Panc1 (cell line): ENCODE measurements around the gene FIGN.

ENCODE experiments used
- POLR2AphosphoS5 ChIP-seq: IDR thresholded peaks from 2 replicates; pipeline ENCODE4 v1.6.1; 2012; ENCODE audit warnings: mild to moderate bottlenecking, low read depth, low read length, moderate library complexity
- SIN3A ChIP-seq: IDR thresholded peaks from 2 replicates; pipeline ENCODE4 v1.6.1; 2012; ENCODE audit warnings: low read depth, mild to moderate bottlenecking, low read length, moderate library complexity, borderline replicate concordance; ENCODE audit not compliant: insufficient read depth
- TCF7L2 ChIP-seq: IDR thresholded peaks from 2 replicates; pipeline ENCODE4 v1.6.1; 2011; ENCODE audit warnings: mild to moderate bottlenecking, low read depth, low read length, inconsistent platforms
- TF ChIP-seq, protein P1 (sequence below), 2 experiments: IDR thresholded peaks; 2 replicates each; pipeline ENCODE4 v1.6.1; 2011 to 2012; ENCODE audit warnings: low read depth in 2 of 2, control low read depth in 1 of 2, low read length in 1 of 2, mild to moderate bottlenecking in 1 of 2, moderate library complexity in 1 of 2; ENCODE audit not compliant: insufficient read depth in 1 of 2
- TF ChIP-seq, protein P2 (sequence below): fragments of 450-650 bp; IDR thresholded peaks from 2 replicates; pipeline ENCODE4 v1.5.1; 2017; ENCODE audit warnings: mild to moderate bottlenecking

DNA sequence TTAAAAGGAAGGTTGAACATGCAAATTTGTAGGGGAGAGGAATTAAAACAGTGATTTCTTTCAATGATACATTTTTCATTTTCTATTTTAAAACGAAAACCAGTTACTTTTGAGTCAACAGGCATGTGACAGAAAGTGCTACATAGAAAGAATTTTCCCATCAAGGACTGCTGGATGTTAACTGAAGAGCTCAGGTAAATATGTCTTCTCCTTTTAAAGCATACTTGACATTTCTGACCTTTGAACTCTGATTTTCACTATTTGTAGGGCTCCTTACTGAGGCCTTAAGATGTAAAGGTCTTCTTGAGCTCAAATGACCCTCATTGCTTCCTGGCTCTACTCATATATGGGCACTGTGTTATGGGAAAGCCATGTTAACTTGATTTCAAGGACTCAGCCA is 32.4 kb downstream of the FIGN start:
- TF ChIP-seq, protein P1, sequence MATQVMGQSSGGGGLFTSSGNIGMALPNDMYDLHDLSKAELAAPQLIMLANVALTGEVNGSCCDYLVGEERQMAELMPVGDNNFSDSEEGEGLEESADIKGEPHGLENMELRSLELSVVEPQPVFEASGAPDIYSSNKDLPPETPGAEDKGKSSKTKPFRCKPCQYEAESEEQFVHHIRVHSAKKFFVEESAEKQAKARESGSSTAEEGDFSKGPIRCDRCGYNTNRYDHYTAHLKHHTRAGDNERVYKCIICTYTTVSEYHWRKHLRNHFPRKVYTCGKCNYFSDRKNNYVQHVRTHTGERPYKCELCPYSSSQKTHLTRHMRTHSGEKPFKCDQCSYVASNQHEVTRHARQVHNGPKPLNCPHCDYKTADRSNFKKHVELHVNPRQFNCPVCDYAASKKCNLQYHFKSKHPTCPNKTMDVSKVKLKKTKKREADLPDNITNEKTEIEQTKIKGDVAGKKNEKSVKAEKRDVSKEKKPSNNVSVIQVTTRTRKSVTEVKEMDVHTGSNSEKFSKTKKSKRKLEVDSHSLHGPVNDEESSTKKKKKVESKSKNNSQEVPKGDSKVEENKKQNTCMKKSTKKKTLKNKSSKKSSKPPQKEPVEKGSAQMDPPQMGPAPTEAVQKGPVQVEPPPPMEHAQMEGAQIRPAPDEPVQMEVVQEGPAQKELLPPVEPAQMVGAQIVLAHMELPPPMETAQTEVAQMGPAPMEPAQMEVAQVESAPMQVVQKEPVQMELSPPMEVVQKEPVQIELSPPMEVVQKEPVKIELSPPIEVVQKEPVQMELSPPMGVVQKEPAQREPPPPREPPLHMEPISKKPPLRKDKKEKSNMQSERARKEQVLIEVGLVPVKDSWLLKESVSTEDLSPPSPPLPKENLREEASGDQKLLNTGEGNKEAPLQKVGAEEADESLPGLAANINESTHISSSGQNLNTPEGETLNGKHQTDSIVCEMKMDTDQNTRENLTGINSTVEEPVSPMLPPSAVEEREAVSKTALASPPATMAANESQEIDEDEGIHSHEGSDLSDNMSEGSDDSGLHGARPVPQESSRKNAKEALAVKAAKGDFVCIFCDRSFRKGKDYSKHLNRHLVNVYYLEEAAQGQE (IDR thresholded peaks at IDR 0.05; ENCODE audit: insufficient read depth in 1 of 2, low read depth in 2 of 2, low read length in 1 of 2) = no peak
- TF ChIP-seq TCF7L2 = no peak
- TF ChIP-seq, protein P2, sequence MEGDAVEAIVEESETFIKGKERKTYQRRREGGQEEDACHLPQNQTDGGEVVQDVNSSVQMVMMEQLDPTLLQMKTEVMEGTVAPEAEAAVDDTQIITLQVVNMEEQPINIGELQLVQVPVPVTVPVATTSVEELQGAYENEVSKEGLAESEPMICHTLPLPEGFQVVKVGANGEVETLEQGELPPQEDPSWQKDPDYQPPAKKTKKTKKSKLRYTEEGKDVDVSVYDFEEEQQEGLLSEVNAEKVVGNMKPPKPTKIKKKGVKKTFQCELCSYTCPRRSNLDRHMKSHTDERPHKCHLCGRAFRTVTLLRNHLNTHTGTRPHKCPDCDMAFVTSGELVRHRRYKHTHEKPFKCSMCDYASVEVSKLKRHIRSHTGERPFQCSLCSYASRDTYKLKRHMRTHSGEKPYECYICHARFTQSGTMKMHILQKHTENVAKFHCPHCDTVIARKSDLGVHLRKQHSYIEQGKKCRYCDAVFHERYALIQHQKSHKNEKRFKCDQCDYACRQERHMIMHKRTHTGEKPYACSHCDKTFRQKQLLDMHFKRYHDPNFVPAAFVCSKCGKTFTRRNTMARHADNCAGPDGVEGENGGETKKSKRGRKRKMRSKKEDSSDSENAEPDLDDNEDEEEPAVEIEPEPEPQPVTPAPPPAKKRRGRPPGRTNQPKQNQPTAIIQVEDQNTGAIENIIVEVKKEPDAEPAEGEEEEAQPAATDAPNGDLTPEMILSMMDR = no peak
- no peak for TF ChIP-seq POLR2AphosphoS5
- no peak for TF ChIP-seq SIN3A
